HG03442 (cell line): Measurements from ENCODE around the gene IRAK4.

Experiments
- ATAC-seq: cut with Tn5 transposase; IDR thresholded peaks from one replicate; pipeline ENCODE4 v1.9.1; 2021; ENCODE audit warnings: mild to moderate bottlenecking, moderate library complexity; ENCODE audit not compliant: unreplicated experiment

Gene IRAK4

DNA sequence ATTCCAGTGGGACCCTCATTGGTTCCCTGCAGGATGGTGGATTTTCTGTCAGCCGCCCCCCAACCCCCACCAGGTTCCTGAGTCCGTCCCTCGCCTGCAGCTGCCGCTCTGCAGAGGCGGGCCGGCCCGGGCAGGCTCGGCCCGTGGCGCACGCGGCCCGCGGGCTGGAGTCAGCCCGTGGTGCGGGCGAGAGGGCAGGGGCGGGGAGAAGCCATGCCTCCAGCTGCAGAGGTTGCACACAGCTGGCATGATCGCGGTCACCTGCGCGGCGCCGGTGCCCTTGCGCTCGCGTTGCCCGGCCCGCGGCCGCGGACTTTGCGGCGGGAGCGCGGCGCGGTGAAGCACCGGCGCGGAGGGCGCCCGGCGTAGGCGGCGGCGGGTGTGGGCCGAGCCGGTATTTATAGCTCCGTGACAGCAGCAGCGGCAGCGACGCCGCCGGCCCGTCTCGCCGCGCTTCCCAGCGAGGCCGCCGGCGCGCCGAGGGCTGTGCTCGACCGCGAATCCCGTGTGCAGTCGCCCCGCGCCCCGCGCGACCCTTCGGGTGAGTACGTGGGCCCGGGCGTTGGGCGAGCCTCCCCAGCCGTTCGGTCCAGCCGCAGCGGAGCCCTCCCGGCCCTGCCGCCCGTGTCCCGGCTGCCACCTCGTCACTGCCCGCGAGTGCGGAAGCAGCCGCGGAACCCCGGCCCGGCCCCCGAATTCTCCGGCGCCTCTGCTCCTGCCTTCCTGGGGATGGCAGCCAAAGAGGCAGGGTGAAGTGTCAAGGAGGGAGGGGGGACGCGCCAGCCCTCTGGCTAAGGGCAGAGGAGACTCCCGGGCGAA, 77.1 kb downstream of the IRAK4 start, which contains the start of gene TMEM117:
TSS of gene TMEM117 (plus strand) at position 426 of the 819 bp plus-strand sequence.
- ATAC-seq = peak; percentile 72

- peak; percentile 17 for ATAC-seq
Observed at GRCh38 chr12:43836475-43836989, 77.8 kb downstream of the IRAK4 start.
